Choroid plexus epithelial cell (primary cell): Measurements from ENCODE around the gene CIDEB.
"Not testable (repeated sequence)": the region's sequence is repeated elsewhere in the genome, so short reads cannot be mapped to it uniquely, and the experiment has no call there.

Source experiments
- DNase-seq: peaks from one replicate; pipeline ENCODE4 v3.0.0-alpha.2; 2010; ENCODE audit warnings: low read depth
- H3K4me3 ChIP-seq: 2 replicates; pipeline ENCODE4 v1.5.1; 2011; ENCODE audit warnings: low read depth, mild to moderate bottlenecking, control low read depth, low read length, moderate library complexity
- TF ChIP-seq, protein P1 (sequence below): conservative IDR thresholded peaks from 2 replicates; pipeline ENCODE4 v1.5.1; 2011; ENCODE audit warnings: low read depth, mild to moderate bottlenecking, control low read depth, inconsistent platforms, low read length, moderate library complexity

Gene CIDEB, protein sequence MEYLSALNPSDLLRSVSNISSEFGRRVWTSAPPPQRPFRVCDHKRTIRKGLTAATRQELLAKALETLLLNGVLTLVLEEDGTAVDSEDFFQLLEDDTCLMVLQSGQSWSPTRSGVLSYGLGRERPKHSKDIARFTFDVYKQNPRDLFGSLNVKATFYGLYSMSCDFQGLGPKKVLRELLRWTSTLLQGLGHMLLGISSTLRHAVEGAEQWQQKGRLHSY

DNA sequence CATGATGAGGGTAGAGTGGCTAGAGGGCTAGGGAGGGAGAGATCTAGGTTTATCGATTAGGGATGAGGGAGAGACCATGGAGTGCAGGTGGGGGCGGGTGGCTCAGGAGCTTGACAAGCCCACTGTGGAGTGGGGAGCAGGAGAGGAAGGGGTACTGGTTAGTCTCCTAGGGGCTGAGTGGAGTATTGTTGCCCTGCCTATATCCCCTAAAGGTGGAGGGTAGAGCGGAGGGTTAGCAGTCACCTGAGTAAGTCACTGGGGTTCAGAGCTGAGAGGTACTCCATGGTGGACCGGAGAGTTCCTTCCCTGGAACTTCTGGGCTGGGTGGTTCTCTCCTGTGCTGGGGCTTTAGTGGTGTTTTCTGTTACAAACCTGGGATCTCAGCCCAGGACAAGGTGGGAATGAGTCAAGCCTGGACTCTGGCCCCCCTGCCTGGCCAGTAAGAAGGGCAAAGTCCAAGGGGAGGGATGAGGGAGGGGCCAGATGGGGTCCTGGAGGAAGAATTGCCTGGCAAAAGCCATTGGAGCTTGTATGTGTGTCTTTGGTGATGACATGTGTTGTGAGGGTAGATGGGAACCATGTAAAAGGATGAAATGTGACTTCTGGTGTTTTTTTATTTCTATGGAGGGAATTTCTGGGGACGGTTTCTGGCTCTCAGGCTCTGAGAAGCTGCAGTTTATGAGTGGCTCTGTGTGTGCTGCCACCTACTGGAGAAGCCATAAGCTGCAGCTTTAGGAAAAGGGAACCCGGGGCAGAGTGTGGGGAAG lies at the start of gene CIDEB:
CIDEB (minus strand) TSS at position 403 of the 767 bp plus-strand sequence; CDS start at position 284, 119 bp downstream.
- TF ChIP-seq, protein P1, sequence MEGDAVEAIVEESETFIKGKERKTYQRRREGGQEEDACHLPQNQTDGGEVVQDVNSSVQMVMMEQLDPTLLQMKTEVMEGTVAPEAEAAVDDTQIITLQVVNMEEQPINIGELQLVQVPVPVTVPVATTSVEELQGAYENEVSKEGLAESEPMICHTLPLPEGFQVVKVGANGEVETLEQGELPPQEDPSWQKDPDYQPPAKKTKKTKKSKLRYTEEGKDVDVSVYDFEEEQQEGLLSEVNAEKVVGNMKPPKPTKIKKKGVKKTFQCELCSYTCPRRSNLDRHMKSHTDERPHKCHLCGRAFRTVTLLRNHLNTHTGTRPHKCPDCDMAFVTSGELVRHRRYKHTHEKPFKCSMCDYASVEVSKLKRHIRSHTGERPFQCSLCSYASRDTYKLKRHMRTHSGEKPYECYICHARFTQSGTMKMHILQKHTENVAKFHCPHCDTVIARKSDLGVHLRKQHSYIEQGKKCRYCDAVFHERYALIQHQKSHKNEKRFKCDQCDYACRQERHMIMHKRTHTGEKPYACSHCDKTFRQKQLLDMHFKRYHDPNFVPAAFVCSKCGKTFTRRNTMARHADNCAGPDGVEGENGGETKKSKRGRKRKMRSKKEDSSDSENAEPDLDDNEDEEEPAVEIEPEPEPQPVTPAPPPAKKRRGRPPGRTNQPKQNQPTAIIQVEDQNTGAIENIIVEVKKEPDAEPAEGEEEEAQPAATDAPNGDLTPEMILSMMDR: peak; percentile 96
- DNase-seq: peak; percentile 66
- H3K4me3 ChIP-seq: no peak within 1 kb of the TSS

DNA sequence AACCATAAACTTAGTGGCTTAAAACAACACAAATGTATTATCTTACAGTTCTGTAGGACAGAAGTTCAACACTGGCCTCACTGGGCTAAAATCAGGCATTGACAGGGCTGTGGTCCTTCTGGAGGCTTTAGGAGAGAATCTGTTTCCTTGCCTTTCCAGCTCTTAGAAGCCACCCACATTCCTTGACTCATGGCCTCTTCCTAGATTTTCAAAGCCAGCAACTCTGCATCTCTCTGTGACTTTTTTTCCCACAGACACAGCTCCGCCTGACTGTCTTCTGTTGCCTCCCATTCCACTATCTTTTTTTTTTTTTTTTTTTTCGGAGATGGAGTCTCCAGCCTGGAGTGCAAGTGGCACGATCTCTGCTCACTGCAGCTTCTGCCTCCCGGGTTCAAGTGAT lies 48.4 kb upstream of the CIDEB start:
- no peak for DNase-seq
- TF ChIP-seq, protein P1: no peak
- no peak overlapping the region for H3K4me3 ChIP-seq

DNA sequence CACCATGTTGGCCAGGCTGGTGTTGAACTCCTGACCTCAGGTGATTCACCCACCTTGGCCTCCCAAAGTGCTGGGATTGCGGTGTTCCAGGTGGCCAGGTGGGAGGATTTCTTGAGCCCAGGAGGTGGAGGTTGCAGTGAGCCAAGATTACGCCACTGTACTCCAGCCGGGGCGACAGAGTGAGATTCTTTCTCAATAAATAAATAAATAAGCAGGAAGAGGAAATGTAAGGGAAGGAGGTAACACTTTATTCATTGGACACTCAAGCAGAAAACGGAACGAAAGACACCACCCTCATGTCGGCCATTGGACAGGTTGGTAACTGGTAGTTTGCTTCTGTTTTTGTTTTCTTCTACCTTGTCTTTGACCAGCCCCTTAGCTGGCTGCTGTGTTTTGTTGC lies 47.2 kb upstream of the CIDEB start:
- TF ChIP-seq, protein P1: no peak
- DNase-seq: no peak
- no peak overlapping the region for H3K4me3 ChIP-seq

DNA sequence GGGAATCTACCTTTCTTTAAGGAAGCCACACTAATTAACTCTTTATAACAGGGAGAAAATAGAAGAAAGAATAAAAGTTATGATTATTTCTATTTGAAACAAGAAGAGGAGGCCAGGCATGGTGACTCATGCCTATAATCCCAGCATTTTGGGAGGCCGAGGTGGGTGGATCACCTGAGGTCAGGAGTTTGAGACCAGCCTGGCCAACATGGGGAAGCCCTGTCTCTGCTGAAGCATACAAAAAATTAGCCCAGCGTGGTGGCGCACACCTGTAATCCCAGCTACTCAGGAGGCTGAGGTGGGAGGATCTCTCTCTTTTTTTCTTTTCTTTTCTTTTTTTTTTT lies 46.7 kb upstream of the CIDEB start:
- DNase-seq, H3K4me3 ChIP-seq: not testable (repeated sequence)

DNA sequence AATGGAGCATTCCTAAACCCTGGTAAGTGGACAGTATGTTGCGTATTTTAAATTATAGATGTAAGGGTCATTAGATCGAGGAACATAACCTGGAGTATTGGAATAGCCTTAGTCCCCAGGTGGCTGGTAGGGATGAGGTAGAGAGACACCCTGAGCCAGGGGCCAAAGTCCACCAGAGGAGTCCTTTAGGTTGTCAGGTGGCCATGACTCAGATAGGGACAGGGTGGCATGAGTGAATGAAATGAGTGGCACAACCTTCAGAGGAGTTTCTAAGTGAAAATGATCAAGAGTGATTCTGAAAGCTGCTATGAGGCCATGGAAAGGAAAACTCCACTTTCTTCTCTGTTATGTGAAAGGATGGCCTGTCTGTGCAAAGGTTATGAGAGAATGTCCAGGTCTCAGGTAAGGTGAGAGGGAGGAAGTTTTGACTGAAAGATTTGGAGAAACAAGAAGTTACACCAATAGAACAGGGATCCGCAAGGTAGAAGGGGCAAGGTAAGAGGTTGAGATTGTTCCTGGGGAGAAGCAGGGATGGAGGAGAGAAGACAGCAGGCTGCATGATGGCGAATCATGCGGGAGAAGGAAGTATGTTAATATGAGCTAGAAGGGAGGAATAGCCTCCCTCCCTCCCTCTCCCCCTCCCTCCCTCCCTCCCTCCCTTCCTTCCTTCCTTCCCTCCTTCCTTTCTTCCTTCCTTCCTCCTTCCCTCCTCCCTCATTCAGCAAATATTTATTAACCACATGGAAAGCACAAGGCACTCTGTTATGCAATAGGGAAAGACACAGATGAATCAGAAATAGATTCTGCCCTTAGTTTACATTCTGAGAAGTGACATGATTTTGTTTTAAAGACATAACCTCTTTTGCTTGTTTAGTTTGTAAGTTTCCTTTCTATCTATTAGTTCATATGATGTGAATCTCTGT lies 46.0 kb upstream of the CIDEB start:
- TF ChIP-seq, protein P1: no peak
- peak; percentile 71 for DNase-seq
- no peak overlapping the region for H3K4me3 ChIP-seq

DNA sequence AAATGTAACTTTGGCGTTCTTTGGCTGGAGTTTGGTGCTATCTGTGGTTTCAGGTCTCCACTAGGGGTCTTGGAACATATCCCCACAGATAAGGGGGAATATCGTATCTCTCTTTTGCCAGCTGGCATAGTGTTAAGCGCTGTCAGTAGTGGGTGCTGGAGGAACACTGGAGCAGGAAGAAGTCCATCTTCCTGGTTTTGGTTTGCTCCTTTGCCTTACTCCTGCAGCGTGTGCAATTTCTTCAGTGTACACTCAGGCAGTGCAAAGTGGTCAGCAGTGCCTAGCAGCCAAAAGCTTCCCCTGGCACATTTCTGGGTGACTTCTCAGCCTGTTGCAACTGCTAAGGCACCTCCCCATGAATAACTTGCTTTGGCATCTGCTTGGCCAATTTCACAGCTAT lies 43.7 kb upstream of the CIDEB start:
- TF ChIP-seq, protein P1: peak; percentile 26
- peak; percentile 68 for DNase-seq

DNA sequence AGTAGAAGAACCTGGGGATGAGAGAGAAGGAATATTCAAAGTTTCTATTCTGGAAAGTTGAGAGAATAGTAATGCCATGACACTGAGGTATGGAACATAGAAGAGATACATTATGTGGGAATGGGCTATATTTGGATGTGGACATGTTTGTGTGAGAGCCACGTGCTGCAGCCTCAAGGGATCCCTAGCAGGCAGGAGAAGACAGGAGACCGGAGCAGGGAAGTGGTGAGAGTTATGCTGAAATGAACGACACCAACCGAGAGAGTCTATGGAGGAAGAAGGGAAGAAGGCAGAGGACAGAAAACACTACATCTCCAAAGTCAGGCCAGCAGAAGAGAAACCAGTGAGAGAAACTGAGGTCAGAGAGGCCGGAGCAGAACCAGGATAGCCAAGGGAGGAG lies 42.0 kb upstream of the CIDEB start:
- DNase-seq: no peak
- H3K4me3 ChIP-seq: no peak overlapping the region

More for the DNA sequence above, 43.7 kb upstream of the CIDEB start:
- H3K4me3 ChIP-seq: no peak overlapping the region

More for the DNA sequence above, 42.0 kb upstream of the CIDEB start:
- TF ChIP-seq, protein P1: no peak
